Naive B cell (primary cell): ENCODE measurements around the gene VSTM2A. TPM values are rescaled to one million over a fixed set of nuclear protein-coding genes. Genes with fewer than 3 reads are reported as not detected.
A peak's percentile ranks its signal among the peaks of the same experiment; 100 is the strongest.
"Not testable (repeated sequence)": the region's sequence is repeated elsewhere in the genome, so short reads cannot be mapped to it uniquely, and the experiment has no call there.

Experiments
- ATAC-seq, 2 donors: fragments of 150-1000 bp; cut with Tn5 transposase; 2 replicates each; pipeline ENCODE4 v1.10.0; 2021; ENCODE audit warnings: low read depth in 2 of 2, mild to moderate bottlenecking in 2 of 2, moderate library complexity in 2 of 2
- DNase-seq: peaks from one replicate; pipeline ENCODE4 v3.0.0; 2022
- H3K27ac Mint-ChIP-seq, 6 donors: one replicate each; pipeline ENCODE4 v1.8.0; 2020 to 2022; ENCODE audit warnings: mild to moderate bottlenecking in 6 of 6, mixed read lengths in 6 of 6, moderate library complexity in 5 of 6, inconsistent platforms in 2 of 6
- H3K27me3 Mint-ChIP-seq, 3 donors: one replicate each; pipeline ENCODE4 v1.8.0; 2021 to 2022; ENCODE audit warnings: mixed read lengths in 3 of 3, mild to moderate bottlenecking in 1 of 3
- H3K36me3 Mint-ChIP-seq, 2 donors: one replicate each; pipeline ENCODE4 v1.8.0; 2020 to 2022; ENCODE audit warnings: mixed read lengths in 2 of 2, inconsistent platforms in 1 of 2, mild to moderate bottlenecking in 1 of 2
- H3K4me1 Mint-ChIP-seq, 3 donors: one replicate each; pipeline ENCODE4 v1.8.0; 2020 to 2022; ENCODE audit warnings: mixed read lengths in 3 of 3, inconsistent platforms in 1 of 3, mild to moderate bottlenecking in 1 of 3, moderate library complexity in 1 of 3
- H3K4me3 Mint-ChIP-seq, 8 donors: one replicate each; pipeline ENCODE4 v1.8.0; 2020 to 2022; ENCODE audit warnings: mild to moderate bottlenecking in 8 of 8, mixed read lengths in 8 of 8, moderate library complexity in 8 of 8, inconsistent platforms in 2 of 8
- H3K9me3 Mint-ChIP-seq, 7 donors: one replicate each; pipeline ENCODE4 v1.8.0; 2020 to 2022; ENCODE audit warnings: mixed read lengths in 7 of 7, mild to moderate bottlenecking in 5 of 7, inconsistent platforms in 2 of 7, moderate library complexity in 1 of 7
- polyA plus RNA-seq, 6 donors: library from polyadenylated mRNA; unstranded; fragments of 300-500 nt; fragmentation: Illumina TruSeq; gene quantifications; one replicate each; pipeline ENCODE4 v1.2.3, GENCODE V29; 2021; ENCODE audit warnings: low read depth in 6 of 6

The VSTM2A gene, protein sequence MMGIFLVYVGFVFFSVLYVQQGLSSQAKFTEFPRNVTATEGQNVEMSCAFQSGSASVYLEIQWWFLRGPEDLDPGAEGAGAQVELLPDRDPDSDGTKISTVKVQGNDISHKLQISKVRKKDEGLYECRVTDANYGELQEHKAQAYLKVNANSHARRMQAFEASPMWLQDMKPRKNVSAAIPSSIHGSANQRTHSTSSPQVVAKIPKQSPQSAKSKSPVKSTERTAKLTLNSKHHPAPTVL
- not detected for polyA plus RNA-seq

DNA sequence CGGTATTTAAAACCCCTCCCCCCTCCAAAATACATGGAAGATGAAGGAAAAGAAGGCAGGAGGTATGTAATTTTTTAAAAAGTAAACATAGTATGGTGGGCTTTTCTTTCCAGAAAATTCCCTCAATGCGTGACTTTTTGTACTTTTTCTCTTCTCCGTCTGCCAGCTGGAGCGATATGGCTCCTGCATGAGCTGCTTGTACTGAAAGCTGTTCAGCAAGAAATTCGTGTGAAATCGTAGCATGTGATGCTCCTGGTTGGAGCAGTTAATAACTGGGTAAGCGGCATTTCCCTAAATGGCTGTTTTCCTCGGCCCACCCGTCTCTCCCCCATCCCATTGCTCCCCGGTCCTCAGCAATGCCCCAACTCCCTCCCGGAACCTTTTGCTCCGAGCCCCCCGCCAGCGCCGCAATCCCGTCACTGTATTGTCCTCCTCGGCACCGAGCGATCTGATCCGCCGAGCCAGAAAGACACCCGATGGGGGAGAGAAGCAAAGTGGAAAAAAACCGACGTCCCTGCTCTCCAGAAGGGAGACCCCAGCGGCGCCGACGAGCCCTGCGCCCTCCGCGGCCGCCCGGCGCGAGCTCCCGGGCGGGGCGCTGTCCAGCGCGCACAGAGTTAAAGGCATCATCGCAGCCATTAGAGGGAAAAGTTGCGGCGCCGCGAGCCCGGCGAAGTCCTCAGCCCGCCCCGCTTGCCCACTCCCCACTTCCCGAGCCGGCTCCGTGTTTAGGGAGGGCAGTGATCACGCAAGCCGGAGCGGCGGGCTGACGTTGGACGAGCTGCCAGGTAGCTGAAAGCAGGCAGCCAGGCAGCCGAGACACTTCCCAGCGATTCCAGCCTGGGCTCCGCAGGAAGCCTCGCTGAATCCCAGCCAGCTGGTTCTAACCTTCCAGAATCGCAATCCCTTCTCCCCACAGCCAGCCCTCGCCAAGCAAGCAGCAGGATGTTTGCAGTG lies at the start of gene VSTM2A:
Gene VSTM2A, plus strand, starts transcription at position 707 of the 957 bp plus-strand sequence. CDS start 356 bp downstream, outside the sequence.
- ATAC-seq (no peak), DNase-seq (no peak)
- no peak within 1 kb of the TSS for H3K4me3 Mint-ChIP-seq
- H3K9me3 Mint-ChIP-seq = peaks cover 0 to 22% (median 5%) of the 10 kb centered on the region in 7 donors
- H3K4me1 Mint-ChIP-seq = peaks cover 0 to 5% (median 4%) of the 10 kb centered on the region in 3 donors
- peaks cover 0 to 26% of the 10 kb centered on the region in 2 donors for H3K36me3 Mint-ChIP-seq
- H3K27ac Mint-ChIP-seq = no peak within 1 kb of the TSS
- peaks cover 23 to 51% (median 47%) of the 10 kb centered on the region in 3 donors for H3K27me3 Mint-ChIP-seq

DNA sequence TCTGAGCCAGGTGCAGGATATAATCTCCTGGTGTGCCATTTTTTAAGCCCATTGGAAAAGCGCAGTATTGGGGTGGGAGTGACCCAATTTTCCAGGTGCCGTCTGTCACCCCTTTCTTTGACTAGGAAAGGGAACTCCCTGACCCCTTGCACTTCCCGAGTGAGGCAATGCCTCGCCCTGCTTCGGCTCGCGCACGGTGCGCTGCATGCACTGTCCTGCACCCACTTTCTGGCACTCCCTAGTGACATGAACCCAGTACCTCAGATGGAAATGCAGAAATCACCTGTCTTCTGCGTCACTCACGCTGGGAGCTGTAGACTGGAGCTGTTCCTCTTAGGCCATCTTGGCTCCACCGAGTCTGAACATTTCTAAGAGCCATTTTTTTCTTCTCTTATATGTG lies 37.6 kb upstream of the VSTM2A start:
- not testable (repeated sequence) for H3K27ac Mint-ChIP-seq, H3K27me3 Mint-ChIP-seq, DNase-seq, ATAC-seq, H3K4me1 Mint-ChIP-seq, H3K36me3 Mint-ChIP-seq, H3K4me3 Mint-ChIP-seq
- H3K9me3 Mint-ChIP-seq = peaks cover 0 to 28% (median 17%) of the 10 kb centered on the region in 7 donors

DNA sequence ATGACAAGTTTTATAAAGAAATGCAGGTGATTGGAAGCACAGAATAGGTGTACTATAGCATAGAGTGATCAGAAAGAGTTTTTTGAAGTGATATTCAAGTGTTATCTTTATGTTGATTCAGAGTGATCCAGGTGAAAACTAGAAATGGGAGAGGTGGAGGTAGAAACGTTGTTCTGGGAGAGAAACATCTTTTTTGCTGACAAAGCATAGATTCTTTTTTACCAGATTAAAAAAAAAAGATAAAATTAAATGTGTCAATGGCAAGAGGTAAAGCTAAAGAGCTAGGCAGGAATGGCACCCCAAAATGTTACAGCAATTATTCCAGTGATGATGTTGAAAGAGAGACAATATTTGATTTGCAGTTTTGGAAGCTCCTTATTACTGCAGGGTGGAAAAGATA lies 12.6 kb upstream of the VSTM2A start:
- Mint-ChIP-seq H3K27ac (no peak overlapping the region), H3K4me1 (no peaks in the 10 kb centered on the region), H3K4me3 (no peak overlapping the region), H3K27me3 (no peaks in the 10 kb centered on the region), H3K36me3 (no peaks in the 10 kb centered on the region), H3K9me3 (peaks cover 2 to 23% (median 11%) of the 10 kb centered on the region in 7 donors)
- ATAC-seq (no peak), DNase-seq (no peak)

DNA sequence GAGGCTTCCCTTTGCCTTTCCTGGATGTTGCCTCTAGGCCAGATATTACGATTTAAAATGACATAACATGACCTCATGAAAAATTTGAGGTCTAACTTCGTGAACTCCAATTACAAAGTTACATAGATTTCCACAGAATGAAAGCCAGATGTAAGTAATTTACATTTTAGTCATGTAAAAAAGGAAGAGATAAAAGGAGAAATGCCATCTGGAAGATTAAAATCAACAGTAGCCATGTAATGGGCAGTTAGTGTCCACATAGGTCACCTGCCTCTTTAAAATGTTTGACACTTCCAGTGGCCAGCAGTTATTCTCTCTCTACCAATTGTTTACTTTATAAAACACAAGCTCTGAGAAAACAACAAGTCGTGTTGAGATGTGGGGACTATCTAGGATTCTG lies 4.1 kb upstream of the VSTM2A start:
- ATAC-seq (no peak), DNase-seq (no peak)
- Mint-ChIP-seq H3K4me1 (peaks cover 0 to 2% (median 0%) of the 10 kb centered on the region in 3 donors), H3K27me3 (peaks cover 10 to 19% (median 18%) of the 10 kb centered on the region in 3 donors), H3K9me3 (peaks cover 0 to 23% (median 6%) of the 10 kb centered on the region in 7 donors), H3K27ac (no peak overlapping the region), H3K36me3 (no peaks in the 10 kb centered on the region), H3K4me3 (no peak overlapping the region)

DNA sequence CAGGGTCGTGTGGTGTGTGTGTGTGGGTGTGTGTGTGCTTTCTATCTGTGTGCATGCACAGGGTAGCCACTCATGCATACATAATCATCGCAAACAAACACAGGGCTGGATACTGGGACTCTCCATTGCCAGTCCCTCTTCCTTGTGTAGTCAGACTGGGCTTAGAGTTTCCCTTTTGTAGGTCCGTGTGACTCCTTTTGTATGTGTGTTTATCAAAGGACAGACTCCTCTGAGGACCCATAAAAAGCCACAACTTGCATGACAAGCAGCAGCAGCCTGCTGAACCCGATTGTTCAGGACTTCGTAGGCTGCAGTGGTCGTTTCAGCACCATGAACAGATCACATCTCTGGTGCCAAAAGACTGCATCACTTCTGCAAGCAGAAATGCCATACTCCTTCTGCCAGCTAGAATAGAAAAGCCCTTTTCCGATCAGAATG lies 895 bp downstream of the VSTM2A start:
- H3K27me3 Mint-ChIP-seq = peaks cover 23 to 51% (median 47%) of the 10 kb centered on the region in 3 donors
- ATAC-seq = no peak
- H3K36me3 Mint-ChIP-seq = peaks cover 0 to 26% of the 10 kb centered on the region in 2 donors
- peaks cover 0 to 5% (median 4%) of the 10 kb centered on the region in 3 donors for H3K4me1 Mint-ChIP-seq
- peaks cover 0 to 21% (median 5%) of the 10 kb centered on the region in 7 donors for H3K9me3 Mint-ChIP-seq
- no peak overlapping the region for H3K4me3 Mint-ChIP-seq
- no peak for DNase-seq
- H3K27ac Mint-ChIP-seq = no peak overlapping the region

DNA sequence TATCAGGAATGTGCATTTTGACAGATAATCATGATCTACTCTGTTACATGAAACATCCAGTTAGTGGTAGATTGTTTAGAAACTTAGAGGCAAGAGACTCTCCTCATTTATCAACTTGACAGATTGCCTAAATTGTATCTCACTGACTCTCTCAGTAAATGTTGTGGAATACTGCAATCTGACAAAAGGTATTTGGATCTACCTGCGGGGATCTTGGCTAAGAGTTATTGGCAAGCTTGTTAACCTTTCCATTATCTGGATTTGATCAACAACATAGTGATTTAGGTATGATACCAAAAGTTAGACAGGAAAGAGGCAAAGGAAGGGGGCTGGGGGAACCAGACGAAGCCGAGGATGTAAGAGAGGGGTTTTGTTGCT lies 2.0 kb downstream of the VSTM2A start:
- Mint-ChIP-seq H3K9me3 (peaks cover 0 to 21% (median 5%) of the 10 kb centered on the region in 7 donors), H3K27me3 (peaks cover 23 to 51% (median 47%) of the 10 kb centered on the region in 3 donors), H3K4me3 (no peak overlapping the region), H3K4me1 (peaks cover 0 to 5% (median 4%) of the 10 kb centered on the region in 3 donors), H3K27ac (no peak overlapping the region), H3K36me3 (peaks cover 0 to 26% of the 10 kb centered on the region in 2 donors)
- ATAC-seq (no peak), DNase-seq (no peak)

DNA sequence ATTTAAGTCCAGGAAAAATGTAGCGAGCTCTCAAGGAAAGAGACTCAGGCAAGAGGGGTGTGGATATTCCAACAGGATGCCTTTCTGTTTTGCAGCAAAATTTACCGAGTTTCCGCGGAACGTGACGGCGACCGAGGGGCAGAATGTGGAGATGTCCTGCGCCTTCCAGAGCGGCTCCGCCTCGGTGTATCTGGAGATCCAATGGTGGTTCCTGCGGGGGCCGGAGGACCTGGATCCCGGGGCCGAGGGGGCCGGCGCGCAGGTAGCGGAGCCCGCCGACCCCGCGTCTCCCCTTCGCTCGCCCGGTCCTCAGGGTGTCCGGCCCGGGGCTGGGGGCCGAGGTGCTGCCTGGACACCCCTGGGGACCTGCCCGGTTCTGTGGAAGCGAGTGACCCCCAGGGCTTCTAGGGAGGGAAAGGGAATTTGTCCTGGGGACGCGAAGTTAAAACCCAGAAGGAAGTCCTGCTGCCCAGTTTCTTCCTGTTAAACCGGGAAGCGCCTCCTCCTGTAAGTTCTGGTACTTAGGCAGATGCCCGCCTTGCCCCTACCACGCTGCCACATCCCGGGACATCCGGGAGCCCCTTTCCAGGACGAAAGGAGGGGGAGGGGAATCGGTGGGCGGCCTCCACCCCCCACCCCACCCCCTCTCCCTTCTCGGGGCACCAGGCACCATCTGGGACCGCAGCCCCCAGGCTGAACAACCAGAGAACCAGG lies 2.5 kb downstream of the VSTM2A start:
- Mint-ChIP-seq H3K27me3 (peaks cover 23 to 51% (median 47%) of the 10 kb centered on the region in 3 donors), H3K4me1 (peaks cover 0 to 5% (median 4%) of the 10 kb centered on the region in 3 donors), H3K9me3 (peaks cover 0 to 21% (median 5%) of the 10 kb centered on the region in 7 donors), H3K36me3 (peaks cover 0 to 26% of the 10 kb centered on the region in 2 donors), H3K4me3 (no peak overlapping the region), H3K27ac (no peak overlapping the region)
- no peak for DNase-seq
- no peak for ATAC-seq

DNA sequence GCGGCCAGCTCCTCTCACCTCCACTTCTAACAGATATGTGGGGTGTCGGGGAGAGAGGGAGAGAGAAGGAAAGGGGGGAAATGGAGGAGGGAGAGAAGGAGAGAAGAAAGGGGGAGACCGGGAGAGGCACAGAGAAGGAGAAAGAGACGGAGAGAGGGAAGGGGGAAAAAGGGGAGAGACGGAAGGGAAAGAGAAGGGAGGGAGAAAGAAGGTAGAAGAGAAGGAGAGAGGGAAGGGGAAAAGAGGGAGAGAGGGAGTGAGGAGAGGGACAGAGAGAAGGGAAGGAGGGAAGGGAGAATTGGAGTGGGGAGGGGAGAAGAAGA lies 3.0 kb downstream of the VSTM2A start:
- ATAC-seq = no peak
- Mint-ChIP-seq H3K4me1 (peaks cover 0 to 5% (median 4%) of the 10 kb centered on the region in 3 donors), H3K36me3 (peaks cover 0 to 26% of the 10 kb centered on the region in 2 donors), H3K27ac (no peak overlapping the region), H3K27me3 (peaks cover 23 to 51% (median 47%) of the 10 kb centered on the region in 3 donors), H3K4me3 (no peak overlapping the region), H3K9me3 (peaks cover 0 to 21% (median 5%) of the 10 kb centered on the region in 7 donors)
- no peak for DNase-seq

DNA sequence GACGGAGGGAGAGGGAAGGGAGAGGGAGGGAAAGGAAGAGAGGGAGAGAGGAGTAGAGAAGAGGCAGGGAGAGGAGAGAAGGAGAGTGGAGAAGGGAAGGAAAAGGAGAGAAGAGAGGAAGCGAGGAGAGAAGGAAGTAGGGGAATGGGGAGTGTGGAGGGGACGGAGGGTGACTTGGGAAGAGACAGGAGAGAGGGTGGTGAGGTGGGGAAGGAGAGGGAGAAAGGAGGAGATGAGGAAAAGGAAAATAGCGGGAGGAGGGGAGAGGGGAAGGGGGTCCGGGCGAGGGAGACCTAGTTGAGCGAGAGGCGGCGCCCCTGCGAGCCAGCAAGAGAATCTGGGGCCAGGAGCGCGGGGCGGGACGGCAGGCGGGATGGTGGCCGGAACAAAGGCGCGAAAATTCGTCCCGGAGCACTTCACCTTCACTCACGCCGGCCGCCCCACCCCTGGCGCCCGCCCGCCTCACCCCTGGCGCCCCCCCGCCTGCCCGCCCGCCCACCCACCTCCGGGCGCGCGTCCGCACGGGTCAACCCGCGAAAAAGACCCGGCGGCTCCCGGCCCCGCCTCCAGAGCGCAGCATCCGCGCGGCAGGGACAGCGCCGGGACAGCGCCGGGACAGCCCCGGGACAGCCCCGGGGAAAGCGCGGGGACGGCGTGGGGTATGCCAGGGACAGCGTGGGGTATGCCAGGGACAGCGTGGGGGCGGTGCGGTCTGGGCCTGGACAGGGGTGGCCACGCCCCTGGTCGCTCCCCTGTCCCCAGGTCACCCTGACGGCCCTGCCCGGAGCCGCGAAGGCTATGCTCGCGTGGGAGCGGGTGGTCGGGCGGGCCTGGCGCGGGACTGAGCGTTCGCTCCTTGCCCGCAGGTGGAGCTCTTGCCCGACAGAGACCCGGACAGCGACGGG lies 4.2 kb downstream of the VSTM2A start:
- Mint-ChIP-seq H3K27ac (no peak overlapping the region), H3K4me1 (peaks cover 0 to 5% (median 4%) of the 10 kb centered on the region in 3 donors), H3K4me3 (peak overlapping the region in 1 of 8 donors; percentile 75), H3K36me3 (peaks cover 0 to 26% of the 10 kb centered on the region in 2 donors), H3K27me3 (peaks cover 22 to 48% (median 45%) of the 10 kb centered on the region in 3 donors), H3K9me3 (peaks cover 0 to 19% (median 4%) of the 10 kb centered on the region in 7 donors)
- ATAC-seq = no peak
- no peak for DNase-seq

DNA sequence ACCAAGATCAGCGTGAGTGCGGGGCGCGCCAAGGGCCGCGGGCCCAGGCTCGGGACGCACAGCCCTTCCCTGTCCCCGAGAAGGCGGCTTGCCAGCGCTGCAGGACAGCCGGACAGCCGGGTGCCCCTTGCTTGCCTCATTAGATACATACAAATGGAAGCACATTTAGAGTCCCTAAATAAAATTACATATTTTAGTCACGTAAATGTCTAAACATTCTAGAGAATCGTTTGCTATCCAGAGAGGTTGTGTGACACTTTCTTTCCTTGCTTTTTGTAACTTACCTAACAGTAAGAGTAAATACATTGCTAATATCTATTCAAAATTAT lies 4.8 kb downstream of the VSTM2A start:
- Mint-ChIP-seq H3K4me1 (peaks cover 0 to 5% (median 4%) of the 10 kb centered on the region in 3 donors), H3K9me3 (peaks cover 0 to 13% (median 4%) of the 10 kb centered on the region in 7 donors), H3K36me3 (peaks cover 0 to 26% of the 10 kb centered on the region in 2 donors), H3K27ac (no peak overlapping the region), H3K4me3 (no peak overlapping the region), H3K27me3 (peaks cover 17 to 42% (median 39%) of the 10 kb centered on the region in 3 donors)
- DNase-seq (no peak), ATAC-seq (no peak)

DNA sequence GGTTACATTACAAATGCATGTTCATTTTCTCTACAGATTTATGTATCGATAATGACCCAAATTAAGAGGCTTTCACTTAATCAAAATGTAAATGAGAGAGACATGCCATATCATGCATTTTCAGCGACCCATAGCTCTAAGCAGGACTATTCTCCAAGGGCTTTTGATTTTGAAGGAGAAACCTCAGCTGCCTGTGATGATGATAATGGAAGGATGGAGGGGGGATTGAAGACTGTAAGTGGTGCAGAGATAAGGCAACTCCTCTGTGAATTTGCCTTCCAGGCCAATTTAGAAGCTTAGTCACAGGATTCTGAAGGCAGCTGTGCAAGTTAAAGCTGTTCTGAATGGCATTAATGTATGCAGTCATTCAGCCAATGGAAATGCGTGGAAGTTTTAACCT lies 8.3 kb downstream of the VSTM2A start:
- no peak overlapping the region for H3K4me3 Mint-ChIP-seq
- ATAC-seq = no peak

DNA sequence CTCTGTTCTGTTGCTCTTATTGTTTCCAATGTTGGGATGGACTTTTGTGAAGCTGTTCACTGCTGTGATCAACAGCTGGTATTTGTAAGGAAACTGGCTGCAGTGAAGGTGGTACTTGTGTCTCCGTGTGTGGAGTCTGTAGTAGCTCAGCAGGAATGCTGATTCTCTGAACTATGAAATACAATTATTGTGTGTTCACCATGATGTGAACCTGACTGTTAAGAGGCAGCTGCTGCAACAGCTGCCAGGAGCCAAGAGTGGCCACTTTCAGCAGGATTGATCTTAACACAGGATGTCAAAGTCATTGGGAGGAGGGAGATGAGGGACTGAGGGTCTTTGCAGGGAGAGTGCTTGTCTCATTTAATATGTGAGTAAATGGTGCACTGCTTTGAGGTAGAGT lies 13.9 kb downstream of the VSTM2A start:
- Mint-ChIP-seq H3K4me1 (no peaks in the 10 kb centered on the region), H3K9me3 (peaks cover 0 to 10% (median 4%) of the 10 kb centered on the region in 7 donors), H3K27me3 (no peaks in the 10 kb centered on the region), H3K4me3 (no peak overlapping the region), H3K27ac (no peak overlapping the region), H3K36me3 (no peaks in the 10 kb centered on the region)
- DNase-seq (no peak), ATAC-seq (no peak)

More for the DNA sequence above, 8.3 kb downstream of the VSTM2A start:
- no peak for DNase-seq
- Mint-ChIP-seq H3K27ac (no peak overlapping the region), H3K27me3 (peaks cover 0 to 9% (median 8%) of the 10 kb centered on the region in 3 donors), H3K36me3 (peaks cover 0 to 9% of the 10 kb centered on the region in 2 donors), H3K9me3 (peaks cover 0 to 10% (median 2%) of the 10 kb centered on the region in 7 donors), H3K4me1 (peaks cover 0 to 4% (median 0%) of the 10 kb centered on the region in 3 donors)
